Gastrocnemius medialis (tissue), 4 donors: ENCODE results near the gene NOTCH1. TPM values are rescaled to one million over a fixed set of nuclear protein-coding genes. Genes with fewer than 3 reads are reported as not detected.

Source experiments
- ATAC-seq, 2 donors: fragments of 150-250 bp; one replicate each; pipeline ENCODE4 v1.9.1; 2016
- DNase-seq, 2 donors: peaks; one replicate each; pipeline ENCODE4 v3.0.0-alpha.2; 2019
- H3K27ac ChIP-seq, 4 donors: fragments of 200-600 bp; sonication (generic); 1 replicate in 1 of 4; 2 replicates in 3 of 4; pipeline ENCODE4 v1.5.1; 2016 to 2018; ENCODE audit warnings: mild to moderate bottlenecking in 2 of 4, moderate library complexity in 1 of 4
- H3K27me3 ChIP-seq, 3 donors: fragments of 200-600 bp; sonication (generic) in 2 of 3; 1 replicate in 1 of 3; 2 replicates in 2 of 3; pipeline versions ENCODE4 v1.5.1 to v1.6.0; 2016 to 2019; ENCODE audit warnings: mild to moderate bottlenecking in 1 of 3, moderate library complexity in 1 of 3
- H3K36me3 ChIP-seq, 2 donors: fragments of 200-600 bp; sonication (generic) in 1 of 2; one replicate each; pipeline ENCODE4 v1.5.1; 2017 to 2018
- H3K4me1 ChIP-seq, 2 donors: fragments of 200-600 bp; sonication (generic) in 1 of 2; one replicate each; pipeline ENCODE4 v1.5.1; 2016 to 2017; ENCODE audit warnings: mild to moderate bottlenecking in 2 of 2
- H3K4me3 ChIP-seq, 4 donors: fragments of 200-600 bp; sonication (generic) in 3 of 4; 1 replicate in 1 of 4; 2 replicates in 3 of 4; pipeline ENCODE4 v1.5.1; 2016 to 2019; ENCODE audit warnings: mild to moderate bottlenecking in 2 of 4
- H3K9me3 ChIP-seq, 3 donors: fragments of 200-600 bp; sonication (generic) in 2 of 3; 1 replicate in 1 of 3; 2 replicates in 2 of 3; pipeline ENCODE4 v1.5.1; 2016 to 2019
- POLR2A ChIP-seq, 2 donors: fragments of 450-650 bp; IDR thresholded peaks; one replicate each; pipeline ENCODE4 v1.6.1; 2017; ENCODE audit warnings: antibody characterized with exemption in 2 of 2, mild to moderate bottlenecking in 2 of 2, moderate library complexity in 2 of 2
- in situ Hi-C, 4 donors: fragments of 200-750 bp; cut with MboI; loops; one replicate each; pipeline versions ENCODE4 v1.15.0 to v1.8.0; 2017; ENCODE audit warnings: low sequenced_read_pairs in 4 of 4
- intact Hi-C: fragments of 100-400 bp; cut with DNase I; formaldehyde crosslinking; loops from one replicate; pipeline ENCODE4 v1.15.1; 2023; ENCODE audit warnings: low total_unique reads
- total RNA-seq, 4 donors: library from RNA; depleted of rRNA; stranded (reverse); fragments of >200 nt; gene quantifications; one replicate each; pipeline versions ENCODE4 v1.1.0 to v1.2.3, GENCODE V29; 2016
- TF ChIP-seq, protein P1 (sequence below), 5 experiments: fragments of 450-650 bp in 3 of 5; fragments of 200-600 bp in 2 of 5; sonication (generic) in 2 of 5; IDR thresholded peaks in 4 of 5; conservative IDR thresholded peaks in 1 of 5; 1 replicate in 4 of 5; 2 replicates in 1 of 5; pipeline ENCODE4 v1.5.1; 2016 to 2019; ENCODE audit warnings: antibody characterized with exemption in 5 of 5, mild to moderate bottlenecking in 3 of 5, moderate library complexity in 3 of 5

NOTCH1 gene
- total RNA-seq, 4 donors from 2014 or later: 6.3 to 15.4 (median 8.2) TPM

- DNase-seq (no peak), ATAC-seq (no peak)
- intact Hi-C loops: no loop called here
- in situ Hi-C loops: loop anchor here (5.0 to 25.0 kb wide), 3 partner anchors 138 to 143 kb away; no protein-coding TSS in a partner anchor
- Histone ChIP-seq H3K9me3 (no peaks in the 10 kb centered on the region), H3K36me3 (peaks cover 0 to 41% of the 10 kb centered on the region in 2 donors), H3K4me3 (no peak overlapping the region), H3K4me1 (no peaks in the 10 kb centered on the region), H3K27me3 (no peaks in the 10 kb centered on the region), H3K27ac (no peak overlapping the region)
- TF ChIP-seq, protein P1, sequence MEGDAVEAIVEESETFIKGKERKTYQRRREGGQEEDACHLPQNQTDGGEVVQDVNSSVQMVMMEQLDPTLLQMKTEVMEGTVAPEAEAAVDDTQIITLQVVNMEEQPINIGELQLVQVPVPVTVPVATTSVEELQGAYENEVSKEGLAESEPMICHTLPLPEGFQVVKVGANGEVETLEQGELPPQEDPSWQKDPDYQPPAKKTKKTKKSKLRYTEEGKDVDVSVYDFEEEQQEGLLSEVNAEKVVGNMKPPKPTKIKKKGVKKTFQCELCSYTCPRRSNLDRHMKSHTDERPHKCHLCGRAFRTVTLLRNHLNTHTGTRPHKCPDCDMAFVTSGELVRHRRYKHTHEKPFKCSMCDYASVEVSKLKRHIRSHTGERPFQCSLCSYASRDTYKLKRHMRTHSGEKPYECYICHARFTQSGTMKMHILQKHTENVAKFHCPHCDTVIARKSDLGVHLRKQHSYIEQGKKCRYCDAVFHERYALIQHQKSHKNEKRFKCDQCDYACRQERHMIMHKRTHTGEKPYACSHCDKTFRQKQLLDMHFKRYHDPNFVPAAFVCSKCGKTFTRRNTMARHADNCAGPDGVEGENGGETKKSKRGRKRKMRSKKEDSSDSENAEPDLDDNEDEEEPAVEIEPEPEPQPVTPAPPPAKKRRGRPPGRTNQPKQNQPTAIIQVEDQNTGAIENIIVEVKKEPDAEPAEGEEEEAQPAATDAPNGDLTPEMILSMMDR (IDR thresholded peaks at IDR 0.05 in 4 of 5, conservative IDR thresholded peaks at IDR 0.05 in 1 of 5): no peak
- no peak for TF ChIP-seq POLR2A (IDR thresholded peaks at IDR 0.05)
Observed at GRCh38 chr9:136494531-136495215, 51.2 kb downstream of the NOTCH1 start.

- in situ Hi-C loops: loop anchor here (5.0 to 25.0 kb wide), 3 partner anchors 138 to 143 kb away; no protein-coding TSS in a partner anchor
- ATAC-seq (no peak), DNase-seq (no peak)
- no peak overlapping the region for H3K27ac ChIP-seq
- H3K27me3 ChIP-seq: no peaks in the 10 kb centered on the region
- H3K36me3 ChIP-seq: peaks cover 0 to 35% of the 10 kb centered on the region in 2 donors
- no peaks in the 10 kb centered on the region for H3K4me1 ChIP-seq
- no peak overlapping the region for H3K4me3 ChIP-seq
- intact Hi-C loops: no loop called here
- no peaks in the 10 kb centered on the region for H3K9me3 ChIP-seq
- TF ChIP-seq, protein P1 (IDR thresholded peaks at IDR 0.05 in 4 of 5, conservative IDR thresholded peaks at IDR 0.05 in 1 of 5): no peak
- no peak for TF ChIP-seq POLR2A (IDR thresholded peaks at IDR 0.05)
Observed at GRCh38 chr9:136494012-136494411, 51.8 kb downstream of the NOTCH1 start.

DNA sequence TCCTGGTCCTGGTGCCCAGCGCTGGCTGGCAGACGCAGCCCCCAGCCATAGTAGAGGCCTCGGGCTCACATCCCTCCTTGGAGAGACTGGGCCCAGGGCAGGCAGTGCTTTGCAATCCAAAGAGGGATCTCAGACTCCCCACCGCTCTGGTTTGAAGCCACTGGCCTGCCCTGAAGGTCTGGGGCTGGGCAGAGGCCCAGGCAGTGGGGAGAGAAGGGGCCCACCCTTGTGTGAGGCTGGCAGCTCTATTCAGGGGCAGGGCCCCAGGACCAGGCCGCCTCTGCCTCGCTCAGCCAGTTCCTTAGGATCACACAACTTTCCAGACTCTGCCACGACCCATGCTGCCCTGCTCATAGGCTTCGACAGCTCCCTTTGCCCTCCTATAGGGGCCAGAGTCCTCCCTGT, 52.3 kb downstream of the NOTCH1 start:
- intact Hi-C loops (no loop called here), in situ Hi-C loops (loop anchor here (5.0 to 25.0 kb wide), 3 partner anchors 139 to 144 kb away; no protein-coding TSS in a partner anchor)
- DNase-seq (no peak), ATAC-seq (no peak)
- no peaks in the 10 kb centered on the region for H3K9me3 ChIP-seq
- H3K27ac ChIP-seq: no peak overlapping the region
- H3K4me1 ChIP-seq: no peaks in the 10 kb centered on the region
- H3K27me3 ChIP-seq: no peaks in the 10 kb centered on the region
- peaks cover 0 to 30% of the 10 kb centered on the region in 2 donors for H3K36me3 ChIP-seq
- TF ChIP-seq, protein P1 (IDR thresholded peaks at IDR 0.05 in 4 of 5, conservative IDR thresholded peaks at IDR 0.05 in 1 of 5): no peak
- TF ChIP-seq POLR2A (IDR thresholded peaks at IDR 0.05): no peak
- H3K4me3 ChIP-seq: no peak overlapping the region

GRCh38 chr9:136492978-136493522, 52.8 kb downstream of the NOTCH1 start:
- Histone ChIP-seq H3K4me1 (no peaks in the 10 kb centered on the region), H3K27me3 (no peaks in the 10 kb centered on the region), H3K9me3 (no peaks in the 10 kb centered on the region), H3K4me3 (no peak overlapping the region), H3K36me3 (peaks cover 0 to 25% of the 10 kb centered on the region in 2 donors), H3K27ac (no peak overlapping the region)
- ATAC-seq (no peak), DNase-seq (no peak)
- TF ChIP-seq, protein P1 (IDR thresholded peaks at IDR 0.05 in 4 of 5, conservative IDR thresholded peaks at IDR 0.05 in 1 of 5): no peak
- no peak for TF ChIP-seq POLR2A (IDR thresholded peaks at IDR 0.05)
- in situ Hi-C loops (loop anchor here (5.0 to 25.0 kb wide), 3 partner anchors 139 to 144 kb away; no protein-coding TSS in a partner anchor), intact Hi-C loops (no loop called here)
